NCI-H1694 treated with DMSO at 0.1 percent for 48 hours (cell line): ENCODE results near the gene ADGB.

ENCODE experiments used
- DNase-seq: peaks from one replicate; lab custom pipeline; 2025; lab: John Stamatoyannopoulos, UW

The ADGB gene

GRCh38 chr6:146861029-146861563, 262.3 kb downstream of the ADGB start:
- DNase-seq = no peak

- DNase-seq = no peak
These were observed 262.9 kb downstream of the ADGB start for GRCh38 chr6:146861716-146862115.

GRCh38 chr6:146862508-146862919, 263.7 kb downstream of the ADGB start:
- DNase-seq = no peak

- DNase-seq = no peak
These were observed 265.5 kb downstream of the ADGB start for GRCh38 chr6:146864300-146864699.

GRCh38 chr6:146864885-146865284, 266.1 kb downstream of the ADGB start:
- no peak for DNase-seq
